ENCODE results near the gene CNNM1. TPM values are rescaled to one million over a fixed set of nuclear protein-coding genes. Genes with fewer than 3 reads are reported as not detected.

Gene CNNM1
- total and polyA plus RNA-seq, 2 donors (not counting 3 experiments of a cell fraction or from before 2014, with no cell fraction given) = not detected

GRCh38 chr10:99432047-99432446 is 102.9 kb downstream of the CNNM1 start:
- FAIRE-seq (no peak), DNase-seq (ENCODE audit: low read depth, low spot score) (no peak)
- Histone ChIP-seq H3K4me2 (ENCODE audit: insufficient read depth, low read length) (no peak overlapping the region), H3K27me3 (ENCODE audit: control insufficient read depth in 2 of 2, insufficient read depth in 2 of 2, low read length in 2 of 2) (no peaks in the 10 kb centered on the region), H3K9me1 (replicated peaks; ENCODE audit: control insufficient read depth, extremely low read depth, insufficient read depth, low read length) (no peaks in the 10 kb centered on the region), H3K36me3 (ENCODE audit: control insufficient read depth in 2 of 2, extremely low read depth in 1 of 2, insufficient read depth in 2 of 2, low read length in 2 of 2) (no peaks in the 10 kb centered on the region), H3K9ac (replicated peaks; ENCODE audit: extremely low read depth, insufficient read depth, low read length) (no peak overlapping the region), H3K79me2 (ENCODE audit: control insufficient read depth, insufficient read depth, low read length) (peaks cover 16% of the 10 kb centered on the region), H2AFZ (ENCODE audit: low read depth, low read length) (no peak overlapping the region), H3K9me3 (replicated peaks; ENCODE audit: control insufficient read depth, insufficient read depth, low read length) (no peaks in the 10 kb centered on the region), H3K4me1 (ENCODE audit: control insufficient read depth, extremely low read depth, insufficient read depth, low read length) (peaks cover 14% of the 10 kb centered on the region), H3K27ac (ENCODE audit: insufficient read depth, low read depth, low read length) (no peak overlapping the region), H4K20me1 (replicated peaks; ENCODE audit: control insufficient read depth, extremely low read depth, insufficient read depth, low read length) (no peaks in the 10 kb centered on the region), H3K4me3 (replicated peaks in 1 of 3; ENCODE audit: insufficient read depth in 1 of 3, low read depth in 1 of 3, low read length in 3 of 3) (no peak overlapping the region)
- POLR2A ChIA-PET = no interaction called here
- intact Hi-C loops (cut with micrococcal nuclease) (loop anchor here (5.0 kb wide), 1 partner anchor 95 kb away; no protein-coding TSS in a partner anchor), dilution Hi-C loops (cut with MboI; ENCODE audit: extremely low pct_ligation_motif_present, low sequenced_read_pairs) (loop anchor here (25.0 kb wide), 1 partner anchor 180 kb away; the partner anchor contains the start of gene SLC25A28)
- CTCF ChIA-PET = interaction anchor here (7.9 kb wide), 1 partner anchor 39 kb away, joined by 151 read pairs; no protein-coding TSS in a partner anchor
- BruUV-seq (replicated peaks) = no TSS peak
- TF ChIP-seq JUN (IDR thresholded peaks at IDR 0.05; ENCODE audit: borderline replicate concordance, insufficient read depth, insufficient read length, low read depth) (no peak), CTCF (IDR thresholded peaks at IDR 0.05; ENCODE audit: extremely low read depth in 1 of 2, insufficient read depth in 1 of 2, low read depth in 1 of 2, low read length in 2 of 2) (no peak), EZH2 (IDR thresholded peaks at IDR 0.05; ENCODE audit: borderline replicate concordance, low read depth, low read length, severe bottlenecking) (no peak), FOS (IDR thresholded peaks at IDR 0.05; ENCODE audit: borderline replicate concordance, insufficient read depth, low read length) (no peak), GATA2 (IDR thresholded peaks at IDR 0.05; ENCODE audit: insufficient read depth, insufficient read length, low read depth, low read length) (no peak), MYC (IDR thresholded peaks at IDR 0.05; ENCODE audit: low read depth, low read length) (no peak), MAX (IDR thresholded peaks at IDR 0.05; ENCODE audit: insufficient read depth, insufficient read length) (no peak)

All from endothelial cell of umbilical vein (primary cell).